Brain microvascular endothelial cell (primary cell): Measurements from ENCODE around the gene ZCCHC9.

Source experiments
- DNase-seq: peaks from one replicate; pipeline ENCODE4 v3.0.0-alpha.2; 2020
- H3K27ac ChIP-seq: fragments of 250-450 bp; sonication (Bioruptor Pico); 2 replicates; pipeline ENCODE4 v1.5.1; 2020; ENCODE audit warnings: mild to moderate bottlenecking, moderate library complexity
- H3K27me3 ChIP-seq: fragments of 250-450 bp; sonication (Bioruptor Pico); replicated peaks from 2 replicates; pipeline ENCODE4 v1.5.1; 2020; ENCODE audit warnings: mild to moderate bottlenecking
- H3K36me3 ChIP-seq: fragments of 250-450 bp; sonication (Bioruptor Pico); replicated peaks from 2 replicates; pipeline ENCODE4 v1.5.1; 2020; ENCODE audit warnings: mild to moderate bottlenecking
- H3K4me3 ChIP-seq: 2 replicates; pipeline ENCODE4 v1.5.1; 2011; ENCODE audit warnings: low read depth, mild to moderate bottlenecking, control low read depth, low read length, moderate library complexity
- in situ Hi-C: cut with HindIII; loops from 2 replicates; pipeline ENCODE4 v1.10.0; 2017; ENCODE audit warnings: low sequenced_read_pairs, low pct_ligation_motif_present
- TF ChIP-seq, protein P1 (sequence below): IDR thresholded peaks from 2 replicates; pipeline ENCODE4 v1.5.1; 2011; ENCODE audit warnings: low read depth, mild to moderate bottlenecking, moderate library complexity, low read length, control low read depth, inconsistent platforms; ENCODE audit errors: missing control alignments

ZCCHC9 gene

GRCh38 chr5:81297531-81297930, 3.9 kb upstream of the ZCCHC9 start:
- Histone ChIP-seq H3K27me3 (no peaks in the 10 kb centered on the region), H3K4me3 (no peak overlapping the region), H3K36me3 (peaks cover 2% of the 10 kb centered on the region), H3K27ac (no peak overlapping the region)
- TF ChIP-seq, protein P1, sequence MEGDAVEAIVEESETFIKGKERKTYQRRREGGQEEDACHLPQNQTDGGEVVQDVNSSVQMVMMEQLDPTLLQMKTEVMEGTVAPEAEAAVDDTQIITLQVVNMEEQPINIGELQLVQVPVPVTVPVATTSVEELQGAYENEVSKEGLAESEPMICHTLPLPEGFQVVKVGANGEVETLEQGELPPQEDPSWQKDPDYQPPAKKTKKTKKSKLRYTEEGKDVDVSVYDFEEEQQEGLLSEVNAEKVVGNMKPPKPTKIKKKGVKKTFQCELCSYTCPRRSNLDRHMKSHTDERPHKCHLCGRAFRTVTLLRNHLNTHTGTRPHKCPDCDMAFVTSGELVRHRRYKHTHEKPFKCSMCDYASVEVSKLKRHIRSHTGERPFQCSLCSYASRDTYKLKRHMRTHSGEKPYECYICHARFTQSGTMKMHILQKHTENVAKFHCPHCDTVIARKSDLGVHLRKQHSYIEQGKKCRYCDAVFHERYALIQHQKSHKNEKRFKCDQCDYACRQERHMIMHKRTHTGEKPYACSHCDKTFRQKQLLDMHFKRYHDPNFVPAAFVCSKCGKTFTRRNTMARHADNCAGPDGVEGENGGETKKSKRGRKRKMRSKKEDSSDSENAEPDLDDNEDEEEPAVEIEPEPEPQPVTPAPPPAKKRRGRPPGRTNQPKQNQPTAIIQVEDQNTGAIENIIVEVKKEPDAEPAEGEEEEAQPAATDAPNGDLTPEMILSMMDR: no peak
- DNase-seq: no peak
- in situ Hi-C loops: no loop called here

DNA sequence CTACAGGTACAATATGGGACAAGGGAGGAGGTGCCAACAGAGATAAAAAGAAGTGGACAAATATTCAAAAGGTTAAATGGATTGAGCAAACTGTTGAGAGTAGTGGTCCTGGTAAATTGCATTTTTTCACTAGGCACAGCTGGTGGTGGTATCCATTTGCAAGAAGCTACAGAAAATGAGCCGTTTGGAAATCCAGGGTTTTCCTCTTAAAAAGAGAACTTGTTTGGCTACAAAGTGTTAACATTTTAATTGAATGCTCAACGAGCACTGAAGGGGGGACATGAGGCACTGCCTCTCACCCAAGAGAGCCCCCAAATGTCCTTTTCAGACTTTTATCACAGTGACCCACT, 491 bp upstream of the ZCCHC9 start:
- in situ Hi-C loops: no loop called here
- TF ChIP-seq, protein P1: no peak
- peaks cover 7% of the 10 kb centered on the region for H3K36me3 ChIP-seq
- DNase-seq: no peak
- H3K4me3 ChIP-seq: peak overlapping the region; percentile 94
- peak overlapping the region; percentile 96 for H3K27ac ChIP-seq
- no peaks in the 10 kb centered on the region for H3K27me3 ChIP-seq

DNA sequence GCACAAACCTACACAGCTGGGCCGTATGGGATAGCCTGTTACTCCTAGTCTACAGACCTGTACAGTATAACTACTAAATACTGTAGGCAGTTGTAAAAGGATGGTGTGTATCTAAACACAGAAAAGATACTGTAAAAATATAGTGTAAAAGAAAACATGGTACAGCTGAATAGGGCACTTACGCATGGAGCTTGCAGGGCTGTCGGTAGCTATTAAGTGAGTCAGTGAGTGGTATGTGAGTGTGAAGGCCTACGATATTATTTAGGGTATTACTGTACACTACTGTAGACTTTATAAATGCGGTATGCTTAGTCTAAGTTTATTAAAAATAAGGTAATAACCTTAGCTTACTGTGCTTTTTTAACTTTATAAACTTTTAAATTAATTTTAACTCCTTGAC, 1.2 kb downstream of the ZCCHC9 start:
- H3K4me3 ChIP-seq: peak overlapping the region; percentile 94
- no peaks in the 10 kb centered on the region for H3K27me3 ChIP-seq
- in situ Hi-C loops: no loop called here
- TF ChIP-seq, protein P1: no peak
- H3K27ac ChIP-seq: peak overlapping the region; percentile 96
- peaks cover 7% of the 10 kb centered on the region for H3K36me3 ChIP-seq
- DNase-seq: peak; percentile 14

- in situ Hi-C loops: no loop called here
- Histone ChIP-seq H3K27me3 (no peaks in the 10 kb centered on the region), H3K4me3 (no peak overlapping the region), H3K36me3 (peaks cover 7% of the 10 kb centered on the region), H3K27ac (peak overlapping the region; percentile 54)
- TF ChIP-seq, protein P1: no peak
- DNase-seq: peak; percentile 65
These were observed 2.2 kb downstream of the ZCCHC9 start for GRCh38 chr5:81303563-81303962.

- Histone ChIP-seq H3K27ac (no peak overlapping the region), H3K27me3 (no peaks in the 10 kb centered on the region), H3K4me3 (no peak overlapping the region), H3K36me3 (peaks cover 11% of the 10 kb centered on the region)
- in situ Hi-C loops: no loop called here
- TF ChIP-seq, protein P1: no peak
- DNase-seq: no peak
These were observed 4.4 kb downstream of the ZCCHC9 start for GRCh38 chr5:81305785-81306184.

GRCh38 chr5:81308836-81309235, 7.4 kb downstream of the ZCCHC9 start:
- TF ChIP-seq, protein P1: no peak
- Histone ChIP-seq H3K27ac (no peak overlapping the region), H3K27me3 (no peaks in the 10 kb centered on the region), H3K36me3 (peaks cover 31% of the 10 kb centered on the region), H3K4me3 (no peak overlapping the region)
- no peak for DNase-seq
- in situ Hi-C loops: no loop called here
